Osteoblast (primary cell): ENCODE measurements around the gene TGFBR2. TPM values are rescaled to one million over a fixed set of nuclear protein-coding genes. Genes with fewer than 3 reads are reported as not detected.

Source experiments
- DNase-seq: peaks from one replicate; pipeline ENCODE4 v3.0.0; 2011; ENCODE audit warnings: low spot score, mixed read lengths; ENCODE audit not compliant: insufficient read length; ENCODE audit errors: missing footprints
- H2AFZ ChIP-seq: 2 replicates; pipeline ENCODE4 v1.6.0; 2011; ENCODE audit warnings: mild to moderate bottlenecking, low read length
- H3K27ac ChIP-seq: 2 replicates; pipeline ENCODE4 v1.5.1; 2011; ENCODE audit warnings: mild to moderate bottlenecking, low read depth, low read length, moderate library complexity
- H3K27me3 ChIP-seq: 2 replicates; pipeline ENCODE4 v1.6.0; 2012; ENCODE audit warnings: mild to moderate bottlenecking, control low read depth, inconsistent platforms, low read length, moderate library complexity; ENCODE audit not compliant: insufficient read depth
- H3K36me3 ChIP-seq: 2 replicates; pipeline ENCODE4 v1.5.1; 2011; ENCODE audit warnings: mild to moderate bottlenecking, low read length, control low read depth, moderate library complexity; ENCODE audit not compliant: insufficient read depth
- H3K4me1 ChIP-seq: 2 replicates; pipeline ENCODE4 v1.5.1; 2011; ENCODE audit warnings: mild to moderate bottlenecking, low read length, control low read depth, moderate library complexity; ENCODE audit not compliant: insufficient read depth
- H3K4me2 ChIP-seq: 2 replicates; pipeline ENCODE4 v1.6.0; 2011; ENCODE audit warnings: mild to moderate bottlenecking, low read length; ENCODE audit not compliant: insufficient read depth
- H3K4me3 ChIP-seq: fragments of 200-600 bp; sonication (generic); 3 replicates; pipeline ENCODE4 v1.5.1; 2012; ENCODE audit warnings: mild to moderate bottlenecking, low read length, inconsistent platforms; ENCODE audit not compliant: insufficient read depth
- H3K79me2 ChIP-seq: 2 replicates; pipeline ENCODE4 v1.6.0; 2012; ENCODE audit warnings: mild to moderate bottlenecking, low read length, control low read depth, inconsistent platforms; ENCODE audit not compliant: insufficient read depth
- H3K9me3 ChIP-seq: 2 replicates; pipeline ENCODE4 v1.5.1; 2011; ENCODE audit warnings: low read depth, low read length, control low read depth
- H4K20me1 ChIP-seq: 2 replicates; pipeline ENCODE4 v1.6.0; 2012; ENCODE audit warnings: mild to moderate bottlenecking, low read length, control low read depth; ENCODE audit not compliant: insufficient read depth
- total RNA-seq: library from RNA; depleted of rRNA; stranded (reverse); fragments of >200 nt; gene quantifications from 2 replicates; pipeline ENCODE4 v1.2.3, GENCODE V29; 2012
- TF ChIP-seq, protein P1 (sequence below): IDR thresholded peaks from 2 replicates; pipeline ENCODE4 v1.5.1; 2011; ENCODE audit warnings: mild to moderate bottlenecking, low read depth, low read length, moderate library complexity; ENCODE audit errors: extremely low read depth

The TGFBR2 gene
- total RNA-seq, 1 donor, result 118 TPM

DNA sequence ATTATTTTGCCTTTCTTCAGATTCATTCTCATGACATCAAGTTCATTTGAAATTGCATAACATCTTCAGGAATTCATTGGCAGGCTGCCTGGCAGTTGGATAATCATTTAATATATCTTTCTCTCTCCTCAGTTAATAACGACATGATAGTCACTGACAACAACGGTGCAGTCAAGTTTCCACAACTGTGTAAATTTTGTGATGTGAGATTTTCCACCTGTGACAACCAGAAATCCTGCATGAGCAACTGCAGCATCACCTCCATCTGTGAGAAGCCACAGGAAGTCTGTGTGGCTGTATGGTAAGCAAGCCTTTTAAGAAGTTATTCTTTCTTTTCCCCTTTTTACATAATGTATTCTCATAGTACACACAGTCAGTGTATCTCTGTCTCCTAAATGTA, 38.2 kb downstream of the TGFBR2 start:
- peaks cover 75% of the 10 kb centered on the region for H3K79me2 ChIP-seq
- peaks cover 23% of the 10 kb centered on the region for H3K4me1 ChIP-seq
- peak overlapping the region; percentile 20 for H3K27ac ChIP-seq
- no peaks in the 10 kb centered on the region for H3K9me3 ChIP-seq
- H4K20me1 ChIP-seq, result peaks cover 8% of the 10 kb centered on the region
- no peaks in the 10 kb centered on the region for H3K27me3 ChIP-seq
- no peak overlapping the region for H2AFZ ChIP-seq
- no peak for DNase-seq
- peaks cover 44% of the 10 kb centered on the region for H3K36me3 ChIP-seq
- no peak overlapping the region for H3K4me3 ChIP-seq
- H3K4me2 ChIP-seq, result no peak overlapping the region
- TF ChIP-seq, protein P1, sequence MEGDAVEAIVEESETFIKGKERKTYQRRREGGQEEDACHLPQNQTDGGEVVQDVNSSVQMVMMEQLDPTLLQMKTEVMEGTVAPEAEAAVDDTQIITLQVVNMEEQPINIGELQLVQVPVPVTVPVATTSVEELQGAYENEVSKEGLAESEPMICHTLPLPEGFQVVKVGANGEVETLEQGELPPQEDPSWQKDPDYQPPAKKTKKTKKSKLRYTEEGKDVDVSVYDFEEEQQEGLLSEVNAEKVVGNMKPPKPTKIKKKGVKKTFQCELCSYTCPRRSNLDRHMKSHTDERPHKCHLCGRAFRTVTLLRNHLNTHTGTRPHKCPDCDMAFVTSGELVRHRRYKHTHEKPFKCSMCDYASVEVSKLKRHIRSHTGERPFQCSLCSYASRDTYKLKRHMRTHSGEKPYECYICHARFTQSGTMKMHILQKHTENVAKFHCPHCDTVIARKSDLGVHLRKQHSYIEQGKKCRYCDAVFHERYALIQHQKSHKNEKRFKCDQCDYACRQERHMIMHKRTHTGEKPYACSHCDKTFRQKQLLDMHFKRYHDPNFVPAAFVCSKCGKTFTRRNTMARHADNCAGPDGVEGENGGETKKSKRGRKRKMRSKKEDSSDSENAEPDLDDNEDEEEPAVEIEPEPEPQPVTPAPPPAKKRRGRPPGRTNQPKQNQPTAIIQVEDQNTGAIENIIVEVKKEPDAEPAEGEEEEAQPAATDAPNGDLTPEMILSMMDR, result no peak

DNA sequence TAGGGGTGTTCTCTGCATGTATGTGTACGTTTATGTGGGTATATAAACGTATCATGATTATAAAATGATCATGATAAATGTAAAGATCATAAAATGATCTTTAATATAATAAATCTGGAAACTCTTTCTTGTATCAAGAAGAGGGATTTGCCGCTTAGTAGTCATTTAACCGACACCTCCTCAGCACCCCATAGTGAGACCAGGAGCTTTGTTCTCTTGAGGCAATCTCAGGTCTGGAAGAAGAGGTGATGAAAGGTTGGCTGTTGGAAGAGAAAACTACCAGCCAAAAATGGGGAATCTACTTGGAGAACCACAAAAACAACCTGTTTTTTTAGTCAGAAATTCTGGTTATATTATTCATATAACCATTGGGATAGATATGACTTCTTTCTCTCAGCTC, 38.7 kb downstream of the TGFBR2 start:
- H3K9me3 ChIP-seq, result no peaks in the 10 kb centered on the region
- no peak overlapping the region for H2AFZ ChIP-seq
- H3K4me3 ChIP-seq, result no peak overlapping the region
- H3K36me3 ChIP-seq, result peaks cover 48% of the 10 kb centered on the region
- peaks cover 27% of the 10 kb centered on the region for H3K4me1 ChIP-seq
- H4K20me1 ChIP-seq, result peaks cover 8% of the 10 kb centered on the region
- no peaks in the 10 kb centered on the region for H3K27me3 ChIP-seq
- DNase-seq, result peak; percentile 64
- H3K4me2 ChIP-seq, result no peak overlapping the region
- H3K27ac ChIP-seq, result peak overlapping the region; percentile 20
- TF ChIP-seq, protein P1, result no peak
- peaks cover 71% of the 10 kb centered on the region for H3K79me2 ChIP-seq

- TF ChIP-seq, protein P1, result no peak
- Histone ChIP-seq H3K79me2 (peaks cover 60% of the 10 kb centered on the region), H3K4me3 (no peak overlapping the region), H2AFZ (no peak overlapping the region), H3K36me3 (peaks cover 57% of the 10 kb centered on the region), H3K4me2 (no peak overlapping the region), H4K20me1 (peaks cover 2% of the 10 kb centered on the region), H3K9me3 (no peaks in the 10 kb centered on the region), H3K27ac (no peak overlapping the region), H3K4me1 (peaks cover 21% of the 10 kb centered on the region), H3K27me3 (no peaks in the 10 kb centered on the region)
- DNase-seq, result no peak
These were observed 39.9 kb downstream of the TGFBR2 start for GRCh38 chr3:30646181-30646876.

GRCh38 chr3:30646961-30647752, 40.8 kb downstream of the TGFBR2 start:
- no peak overlapping the region for H3K4me3 ChIP-seq
- H3K4me2 ChIP-seq, result no peak overlapping the region
- no peaks in the 10 kb centered on the region for H3K27me3 ChIP-seq
- H4K20me1 ChIP-seq, result no peaks in the 10 kb centered on the region
- H3K9me3 ChIP-seq, result no peaks in the 10 kb centered on the region
- H2AFZ ChIP-seq, result no peak overlapping the region
- H3K36me3 ChIP-seq, result peaks cover 65% of the 10 kb centered on the region
- DNase-seq, result no peak
- TF ChIP-seq, protein P1, result no peak
- H3K27ac ChIP-seq, result no peak overlapping the region
- peaks cover 20% of the 10 kb centered on the region for H3K4me1 ChIP-seq
- H3K79me2 ChIP-seq, result peaks cover 52% of the 10 kb centered on the region
